OCI-LY3 (cell line): ENCODE data around the gene KIAA1586.

ENCODE experiments used
- EZH2phosphoT487 ChIP-seq: fragments of 200-600 bp; shearing (Covaris generic); IDR thresholded peaks from 2 replicates; pipeline ENCODE4 v1.6.1; 2018; ENCODE audit warnings: antibody characterized with exemption, mixed run types, low read depth
- TF ChIP-seq, protein P1 (sequence below): fragments of 200-600, 300-600 bp; sonication (generic); IDR thresholded peaks from 2 replicates; pipeline ENCODE4 v1.5.1; 2014; ENCODE audit warnings: antibody characterized with exemption, low read length, low read depth

DNA sequence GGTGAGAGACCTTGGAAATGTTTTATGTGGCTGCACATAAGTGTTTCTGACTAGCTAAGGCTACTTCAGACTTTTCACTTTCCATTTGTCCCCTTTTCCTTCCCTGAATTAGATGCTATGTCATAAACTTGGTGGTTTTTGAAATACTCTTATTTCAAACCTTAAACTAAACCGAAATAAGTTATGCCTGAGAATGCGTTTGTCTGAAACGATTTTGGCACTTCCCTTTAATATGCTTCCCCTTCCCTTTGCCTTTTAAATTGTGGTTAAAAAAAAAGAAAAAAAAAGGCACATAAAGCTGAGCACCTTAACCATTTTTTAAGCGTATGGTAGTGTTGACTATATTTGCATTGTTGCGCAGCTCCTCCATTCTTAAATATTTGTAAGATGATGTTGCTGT lies 57.8 kb downstream of the KIAA1586 start:
- TF ChIP-seq, protein P1, sequence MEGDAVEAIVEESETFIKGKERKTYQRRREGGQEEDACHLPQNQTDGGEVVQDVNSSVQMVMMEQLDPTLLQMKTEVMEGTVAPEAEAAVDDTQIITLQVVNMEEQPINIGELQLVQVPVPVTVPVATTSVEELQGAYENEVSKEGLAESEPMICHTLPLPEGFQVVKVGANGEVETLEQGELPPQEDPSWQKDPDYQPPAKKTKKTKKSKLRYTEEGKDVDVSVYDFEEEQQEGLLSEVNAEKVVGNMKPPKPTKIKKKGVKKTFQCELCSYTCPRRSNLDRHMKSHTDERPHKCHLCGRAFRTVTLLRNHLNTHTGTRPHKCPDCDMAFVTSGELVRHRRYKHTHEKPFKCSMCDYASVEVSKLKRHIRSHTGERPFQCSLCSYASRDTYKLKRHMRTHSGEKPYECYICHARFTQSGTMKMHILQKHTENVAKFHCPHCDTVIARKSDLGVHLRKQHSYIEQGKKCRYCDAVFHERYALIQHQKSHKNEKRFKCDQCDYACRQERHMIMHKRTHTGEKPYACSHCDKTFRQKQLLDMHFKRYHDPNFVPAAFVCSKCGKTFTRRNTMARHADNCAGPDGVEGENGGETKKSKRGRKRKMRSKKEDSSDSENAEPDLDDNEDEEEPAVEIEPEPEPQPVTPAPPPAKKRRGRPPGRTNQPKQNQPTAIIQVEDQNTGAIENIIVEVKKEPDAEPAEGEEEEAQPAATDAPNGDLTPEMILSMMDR: no peak
- TF ChIP-seq EZH2phosphoT487: no peak
